ENCODE data around the gene RTCA. TPM values are rescaled to one million over a fixed set of nuclear protein-coding genes. Genes with fewer than 3 reads are reported as not detected.
"Not testable (repeated sequence)": the region's sequence is repeated elsewhere in the genome, so short reads cannot be mapped to it uniquely, and the experiment has no call there.

RTCA gene
- total RNA-seq, 1 experiment from 2014 or later, result 21.7 TPM

GRCh38 chr1:100232156-100232555 lies 33.9 kb upstream of the RTCA start:
- H3K36me3 Mint-ChIP-seq (ENCODE audit: insufficient read depth, unreplicated experiment), result peaks cover 4% of the 10 kb centered on the region
- no TSS peak for BruUV-seq (replicated peaks)

DNA sequence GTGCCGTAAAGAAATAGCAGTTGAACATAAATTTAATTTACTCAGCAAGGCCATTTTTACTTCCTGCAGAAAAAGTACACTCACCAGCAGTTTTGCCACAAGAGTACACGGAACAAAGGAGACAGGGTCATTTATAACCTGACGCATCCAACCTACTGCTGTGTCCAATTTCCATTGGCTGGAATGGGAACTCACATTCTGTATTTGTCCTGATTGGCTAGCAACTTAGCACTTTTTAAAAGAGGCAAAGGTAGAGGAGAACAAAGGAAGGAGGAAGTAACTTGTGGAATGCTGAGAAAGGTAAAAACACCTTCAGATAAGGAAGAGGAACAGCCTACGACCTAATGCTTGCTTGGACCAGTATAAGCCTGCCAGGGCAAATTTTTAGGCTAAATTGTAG lies 32.5 kb upstream of the RTCA start:
- H3K27me3 Mint-ChIP-seq (ENCODE audit: unreplicated experiment); CTCF ChIA-PET; BruUV-seq (replicated peaks): not testable (repeated sequence)

More at GRCh38 chr1:100232156-100232555, 33.9 kb upstream of the RTCA start:
- intact Hi-C loops (cut with micrococcal nuclease; ENCODE audit: unreplicated experiment), result no loop called here
- Mint-ChIP-seq H3K27me3 (ENCODE audit: unreplicated experiment) (no peaks in the 10 kb centered on the region), H3K27ac (ENCODE audit: unreplicated experiment) (no peak overlapping the region), H3K9me3 (ENCODE audit: low read depth, unreplicated experiment) (no peaks in the 10 kb centered on the region), H3K4me1 (ENCODE audit: low read depth, unreplicated experiment) (peaks cover 13% of the 10 kb centered on the region), H3K4me3 (ENCODE audit: low read depth, unreplicated experiment) (no peak overlapping the region)
- CTCF ChIA-PET, result no interaction called here
- no peak for TF ChIP-seq CTCF (IDR thresholded peaks at IDR 0.05; ENCODE audit: unreplicated experiment)
- no peak for DNase-seq

GRCh38 chr1:100234432-100234831 lies 31.6 kb upstream of the RTCA start:
- peaks cover 4% of the 10 kb centered on the region for H3K36me3 Mint-ChIP-seq (ENCODE audit: insufficient read depth, unreplicated experiment)
- no peak overlapping the region for H3K4me3 Mint-ChIP-seq (ENCODE audit: low read depth, unreplicated experiment)
- peaks cover 13% of the 10 kb centered on the region for H3K4me1 Mint-ChIP-seq (ENCODE audit: low read depth, unreplicated experiment)
- no peak for DNase-seq
- no peak overlapping the region for H3K27ac Mint-ChIP-seq (ENCODE audit: unreplicated experiment)
- H3K27me3 Mint-ChIP-seq (ENCODE audit: unreplicated experiment), result no peaks in the 10 kb centered on the region
- CTCF ChIA-PET, result no interaction called here
- BruUV-seq (replicated peaks), result no TSS peak
- H3K9me3 Mint-ChIP-seq (ENCODE audit: low read depth, unreplicated experiment), result no peaks in the 10 kb centered on the region
- intact Hi-C loops (cut with micrococcal nuclease; ENCODE audit: unreplicated experiment), result no loop called here
- TF ChIP-seq CTCF (IDR thresholded peaks at IDR 0.05; ENCODE audit: unreplicated experiment), result no peak

More for the DNA sequence above, 32.5 kb upstream of the RTCA start:
- intact Hi-C loops (cut with micrococcal nuclease; ENCODE audit: unreplicated experiment); H3K27ac Mint-ChIP-seq (ENCODE audit: unreplicated experiment); H3K4me3 Mint-ChIP-seq (ENCODE audit: low read depth, unreplicated experiment); H3K9me3 Mint-ChIP-seq (ENCODE audit: low read depth, unreplicated experiment); DNase-seq; H3K36me3 Mint-ChIP-seq (ENCODE audit: insufficient read depth, unreplicated experiment): not testable (repeated sequence)
- peaks cover 13% of the 10 kb centered on the region for H3K4me1 Mint-ChIP-seq (ENCODE audit: low read depth, unreplicated experiment)

- peaks cover 7% of the 10 kb centered on the region for H3K4me1 Mint-ChIP-seq (ENCODE audit: low read depth, unreplicated experiment)
- intact Hi-C loops (cut with micrococcal nuclease; ENCODE audit: unreplicated experiment), result no loop called here
- no peak overlapping the region for H3K27ac Mint-ChIP-seq (ENCODE audit: unreplicated experiment)
- peaks cover 6% of the 10 kb centered on the region for H3K36me3 Mint-ChIP-seq (ENCODE audit: insufficient read depth, unreplicated experiment)
- H3K4me3 Mint-ChIP-seq (ENCODE audit: low read depth, unreplicated experiment), result no peak overlapping the region
- no peaks in the 10 kb centered on the region for H3K9me3 Mint-ChIP-seq (ENCODE audit: low read depth, unreplicated experiment)
- no peaks in the 10 kb centered on the region for H3K27me3 Mint-ChIP-seq (ENCODE audit: unreplicated experiment)
- no TSS peak for BruUV-seq (replicated peaks)
- CTCF ChIA-PET, result no interaction called here
- DNase-seq, result no peak
- no peak for TF ChIP-seq CTCF (IDR thresholded peaks at IDR 0.05; ENCODE audit: unreplicated experiment)
These were observed 28.9 kb upstream of the RTCA start for GRCh38 chr1:100237091-100237490.

DNA sequence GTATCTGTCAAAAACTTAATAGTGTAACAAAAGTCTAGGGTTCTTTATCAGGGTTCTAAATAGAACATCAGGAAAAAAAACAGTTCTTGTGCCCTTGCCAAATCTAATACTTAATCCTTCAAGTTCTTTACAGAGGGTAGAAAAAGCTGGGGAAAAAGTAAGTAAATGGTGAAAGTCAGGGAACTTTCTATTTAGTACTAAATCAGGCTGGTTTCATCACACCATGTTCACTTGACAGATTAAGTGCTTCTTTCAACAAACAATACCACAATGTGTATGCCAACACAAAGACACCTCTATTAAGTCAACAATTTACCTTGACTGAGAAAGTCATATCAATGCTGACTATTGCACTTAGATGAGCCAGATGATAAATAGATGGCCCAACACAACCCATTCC lies 26.1 kb upstream of the RTCA start:
- H3K4me3 Mint-ChIP-seq (ENCODE audit: low read depth, unreplicated experiment), result no peak overlapping the region

More for the DNA sequence above, 26.1 kb upstream of the RTCA start:
- intact Hi-C loops (cut with micrococcal nuclease; ENCODE audit: unreplicated experiment), result no loop called here
- CTCF ChIA-PET, result no interaction called here
- Mint-ChIP-seq H3K36me3 (ENCODE audit: insufficient read depth, unreplicated experiment) (peaks cover 6% of the 10 kb centered on the region), H3K4me1 (ENCODE audit: low read depth, unreplicated experiment) (no peaks in the 10 kb centered on the region), H3K27ac (ENCODE audit: unreplicated experiment) (no peak overlapping the region), H3K9me3 (ENCODE audit: low read depth, unreplicated experiment) (no peaks in the 10 kb centered on the region), H3K27me3 (ENCODE audit: unreplicated experiment) (no peaks in the 10 kb centered on the region)
- no TSS peak for BruUV-seq (replicated peaks)
- no peak for TF ChIP-seq CTCF (IDR thresholded peaks at IDR 0.05; ENCODE audit: unreplicated experiment)
- no peak for DNase-seq

Measured in Calu3 (cell line).